Endothelial cell of umbilical vein (primary cell): ENCODE data around the gene GDF2. TPM values are rescaled to one million over a fixed set of nuclear protein-coding genes. Genes with fewer than 3 reads are reported as not detected.

Experiments used
- BruUV-seq: library from RNA; stranded (reverse); fragments of 400-500 nt; replicated peaks from 2 replicates; lab custom pipeline; 2021; lab: Mats Ljungman, UMichigan
- CTCF ChIA-PET: fragments of 300-600, 350-600 bp; sonication (Branson Sonifier 250); formaldehyde crosslinking; loops from one replicate; lab custom pipeline; 2021; ENCODE audit warnings: antibody characterized with exemption, inconsistent platforms; lab: Charles Lee
- POLR2A ChIA-PET: fragments of 300-600, 350-600 bp; sonication (Branson Sonifier 250); formaldehyde crosslinking; loops from one replicate; lab custom pipeline; 2021; ENCODE audit warnings: antibody characterized with exemption, inconsistent platforms; lab: Charles Lee
- DNase-seq: peaks from one replicate; pipeline ENCODE4 v3.0.0-alpha.2; 2011; ENCODE audit warnings: low read depth, low spot score
- FAIRE-seq: peaks from 2 replicates; lab custom pipeline; 2011; peaks lifted over from hg19 to GRCh38; lab: Jason Lieb, UNC
- H2AFZ ChIP-seq: 2 replicates; pipeline ENCODE4 v1.6.0; 2012; ENCODE audit warnings: low read depth, low read length, control low read depth, inconsistent platforms
- H3K27ac ChIP-seq: 2 replicates; pipeline ENCODE4 v1.5.1; 2011; ENCODE audit warnings: low read depth, mild to moderate bottlenecking, control low read depth, low read length, moderate library complexity; ENCODE audit not compliant: insufficient read depth
- H3K27me3 ChIP-seq, 2 experiments: 2 replicates each; pipeline versions ENCODE4 v1.6.0 to v1.6.1; 2011; ENCODE audit warnings: low read length in 2 of 2, mixed read lengths in 1 of 2; ENCODE audit not compliant: control insufficient read depth in 2 of 2, insufficient read depth in 2 of 2
- H3K36me3 ChIP-seq, 2 experiments: 2 replicates in 1 of 2; 3 replicates in 1 of 2; pipeline ENCODE4 v1.5.1; 2011; ENCODE audit warnings: low read length in 2 of 2, mild to moderate bottlenecking in 1 of 2, moderate library complexity in 1 of 2; ENCODE audit not compliant: control insufficient read depth in 2 of 2, insufficient read depth in 2 of 2; ENCODE audit errors: extremely low read depth in 1 of 2
- H3K4me1 ChIP-seq: 3 replicates; pipeline ENCODE4 v1.5.1; 2011; ENCODE audit warnings: mild to moderate bottlenecking, low read length; ENCODE audit not compliant: control insufficient read depth, insufficient read depth; ENCODE audit errors: extremely low read depth
- H3K4me2 ChIP-seq: 2 replicates; pipeline ENCODE4 v1.6.1; 2011; ENCODE audit warnings: low read length, control low read depth, mixed read lengths; ENCODE audit not compliant: insufficient read depth
- H3K4me3 ChIP-seq, 3 experiments: fragments of 200-600 bp in 1 of 3; sonication (generic), shearing (Covaris generic) in 1 of 3; replicated peaks in 1 of 3; 2 replicates each; pipeline ENCODE4 v1.5.1; 2011 to 2016; ENCODE audit warnings: control low read depth in 3 of 3, low read length in 3 of 3, mild to moderate bottlenecking in 2 of 3, inconsistent platforms in 1 of 3, low read depth in 1 of 3, moderate library complexity in 1 of 3; ENCODE audit not compliant: insufficient read depth in 1 of 3
- H3K79me2 ChIP-seq: 2 replicates; pipeline ENCODE4 v1.6.0; 2012; ENCODE audit warnings: low read length, inconsistent platforms; ENCODE audit not compliant: control insufficient read depth, insufficient read depth
- H3K9ac ChIP-seq: replicated peaks from 2 replicates; pipeline ENCODE3; 2011; ENCODE audit warnings: low read length, control low read depth; ENCODE audit not compliant: insufficient read depth; ENCODE audit errors: extremely low read depth
- H3K9me1 ChIP-seq: replicated peaks from 3 replicates; pipeline ENCODE4 v1.6.0; 2011; ENCODE audit warnings: mild to moderate bottlenecking, low read length; ENCODE audit not compliant: control insufficient read depth, insufficient read depth; ENCODE audit errors: extremely low read depth
- H3K9me3 ChIP-seq: replicated peaks from 2 replicates; pipeline ENCODE4 v1.5.1; 2012; ENCODE audit warnings: low read length, inconsistent platforms; ENCODE audit not compliant: control insufficient read depth, insufficient read depth
- H4K20me1 ChIP-seq: replicated peaks from 2 replicates; pipeline ENCODE3; 2011; ENCODE audit warnings: mild to moderate bottlenecking, low read length; ENCODE audit not compliant: control insufficient read depth, insufficient read depth; ENCODE audit errors: extremely low read depth
- CTCF ChIP-seq, 2 donors: IDR thresholded peaks; 1 replicate in 1 of 2; 2 replicates in 1 of 2; pipeline ENCODE4 v1.5.1; 2011; ENCODE audit warnings: low read length in 2 of 2, mild to moderate bottlenecking in 2 of 2, moderate library complexity in 2 of 2, control low read depth in 1 of 2, inconsistent platforms in 1 of 2, low read depth in 1 of 2; ENCODE audit not compliant: insufficient read depth in 1 of 2; ENCODE audit errors: extremely low read depth in 1 of 2
- EZH2 ChIP-seq: IDR thresholded peaks from 2 replicates; pipeline ENCODE4 v1.6.1; 2012; ENCODE audit warnings: borderline replicate concordance, low read depth, mild to moderate bottlenecking, moderate library complexity, low read length, inconsistent platforms; ENCODE audit not compliant: severe bottlenecking
- FOS ChIP-seq: IDR thresholded peaks from 2 replicates; pipeline ENCODE4 v1.6.1; 2011; ENCODE audit warnings: mild to moderate bottlenecking, low read length, moderate library complexity, borderline replicate concordance; ENCODE audit not compliant: insufficient read depth
- GATA2 ChIP-seq: IDR thresholded peaks from 2 replicates; pipeline ENCODE4 v1.7.0; 2011; ENCODE audit warnings: low read depth, mild to moderate bottlenecking, moderate library complexity, mixed read lengths, low read length; ENCODE audit not compliant: insufficient read length, insufficient read depth
- JUN ChIP-seq: IDR thresholded peaks from 2 replicates; pipeline ENCODE4 v1.6.1; 2011; ENCODE audit warnings: borderline replicate concordance, low read depth; ENCODE audit not compliant: insufficient read length, insufficient read depth
- MAX ChIP-seq: IDR thresholded peaks from 2 replicates; pipeline ENCODE4 v1.6.1; 2011; ENCODE audit not compliant: insufficient read depth, insufficient read length
- MYC ChIP-seq: IDR thresholded peaks from one replicate; pipeline ENCODE4 v1.6.1; 2011; ENCODE audit warnings: mild to moderate bottlenecking, low read depth, low read length
- POLR2A ChIP-seq: IDR thresholded peaks from 2 replicates; pipeline ENCODE4 v1.6.1; 2012; ENCODE audit warnings: low read depth, mild to moderate bottlenecking, control low read depth, low read length
- POLR2AphosphoS5 ChIP-seq: IDR thresholded peaks from 2 replicates; pipeline ENCODE4 v1.6.1; 2012; ENCODE audit warnings: low read depth, mild to moderate bottlenecking, control low read depth, low read length, moderate library complexity; ENCODE audit not compliant: insufficient read depth
- dilution Hi-C: fragments of 300-500 bp; cut with MboI; formaldehyde crosslinking; loops from one replicate; pipeline ENCODE4 v1.15.0; 2019; ENCODE audit warnings: low sequenced_read_pairs; ENCODE audit not compliant: extremely low pct_ligation_motif_present
- intact Hi-C: fragments of 100-400 bp; cut with micrococcal nuclease; formaldehyde crosslinking; loops from one replicate; pipeline ENCODE4 v1.10.0; 2022
- polyA plus RNA-seq, 4 experiments: library from polyadenylated mRNA; depleted of rRNA in 3 of 4; stranded (reverse) in 3 of 4; unstranded in 1 of 4; fragments of >200 nt; gene quantifications; 2 replicates each; pipeline versions ENCODE4 v1.2.1 to v1.2.3, GENCODE V29; 2011 to 2012; ENCODE audit warnings: missing spikeins in 1 of 4
- total RNA-seq: library from RNA; stranded (reverse); gene quantifications from 2 replicates; pipeline ENCODE4 v1.2.3, GENCODE V29; 2021

The GDF2 gene
- total and polyA plus RNA-seq, 2 donors (not counting 3 experiments of a cell fraction or from before 2014, with no cell fraction given): not detected

- Histone ChIP-seq H3K36me3 (no peaks in the 10 kb centered on the region), H3K27ac (no peak overlapping the region), H3K27me3 (no peaks in the 10 kb centered on the region), H3K79me2 (no peaks in the 10 kb centered on the region), H3K4me3 (no peak overlapping the region), H3K4me1 (no peaks in the 10 kb centered on the region), H2AFZ (no peak overlapping the region), H3K9ac (no peak overlapping the region), H3K9me3 (no peaks in the 10 kb centered on the region), H4K20me1 (no peaks in the 10 kb centered on the region), H3K4me2 (no peak overlapping the region), H3K9me1 (no peaks in the 10 kb centered on the region)
- no TSS peak for BruUV-seq
- intact Hi-C loops (loop anchor here (5.0 kb wide), 1 partner anchor 318 kb away; no protein-coding TSS in a partner anchor), dilution Hi-C loops (no loop called here)
- ChIA-PET POLR2A (no interaction called here), CTCF (interaction anchor here (4.7 kb wide), 1 partner anchor 262 kb away, joined by 192 read pairs; no protein-coding TSS in a partner anchor)
- FAIRE-seq: no peak
- no peak for TF ChIP-seq POLR2AphosphoS5
- no peak for TF ChIP-seq JUN
- TF ChIP-seq CTCF (IDR thresholded peaks at IDR 0.05; ENCODE audit: extremely low read depth in 1 of 2, insufficient read depth in 1 of 2, low read depth in 1 of 2, low read length in 2 of 2): no peak
- no peak for TF ChIP-seq POLR2A
- TF ChIP-seq FOS: no peak
- no peak for TF ChIP-seq MAX
- no peak for TF ChIP-seq GATA2
- no peak for TF ChIP-seq MYC
- TF ChIP-seq EZH2: no peak
- no peak for DNase-seq
Observed at GRCh38 chr10:47310090-47310505, 12.2 kb upstream of the GDF2 start.
